HEK293T (cell line): ENCODE results near the gene SELENOS.

Experiments used
- ELF4 ChIP-seq: fragments of 450-650 bp; IDR thresholded peaks from 2 replicates; pipeline ENCODE4 v1.6.1; 2017; ENCODE audit warnings: antibody characterized with exemption
- FOXM1 ChIP-seq: fragments of 450-650 bp; IDR thresholded peaks from 2 replicates; pipeline ENCODE4 v1.6.1; 2017; ENCODE audit warnings: mild to moderate bottlenecking, borderline replicate concordance
- L3MBTL2 ChIP-seq: fragments of 450-650 bp; conservative IDR thresholded peaks from 2 replicates; pipeline ENCODE4 v1.6.1; 2016; ENCODE audit warnings: mild to moderate bottlenecking
- SUZ12 ChIP-seq: fragments of 450-650 bp; IDR thresholded peaks from 2 replicates; pipeline ENCODE4 v1.6.1; 2016; ENCODE audit warnings: mild to moderate bottlenecking

- TF ChIP-seq ELF4 = no peak
- no peak for TF ChIP-seq L3MBTL2
- TF ChIP-seq FOXM1 = no peak
- TF ChIP-seq SUZ12 = no peak
Observed at GRCh38 chr15:101232677-101233076, 44.6 kb downstream of the SELENOS start.
